ENCODE data around the gene AGA. TPM values are rescaled to one million over a fixed set of nuclear protein-coding genes. Genes with fewer than 3 reads are reported as not detected.

AGA gene
- total and polyA plus RNA-seq, 10 of the 15 experiments (the other 5 are each of a cell fraction or from before 2014, with no cell fraction given), result 17.1 to 37.6 (median 24.5) TPM

DNA sequence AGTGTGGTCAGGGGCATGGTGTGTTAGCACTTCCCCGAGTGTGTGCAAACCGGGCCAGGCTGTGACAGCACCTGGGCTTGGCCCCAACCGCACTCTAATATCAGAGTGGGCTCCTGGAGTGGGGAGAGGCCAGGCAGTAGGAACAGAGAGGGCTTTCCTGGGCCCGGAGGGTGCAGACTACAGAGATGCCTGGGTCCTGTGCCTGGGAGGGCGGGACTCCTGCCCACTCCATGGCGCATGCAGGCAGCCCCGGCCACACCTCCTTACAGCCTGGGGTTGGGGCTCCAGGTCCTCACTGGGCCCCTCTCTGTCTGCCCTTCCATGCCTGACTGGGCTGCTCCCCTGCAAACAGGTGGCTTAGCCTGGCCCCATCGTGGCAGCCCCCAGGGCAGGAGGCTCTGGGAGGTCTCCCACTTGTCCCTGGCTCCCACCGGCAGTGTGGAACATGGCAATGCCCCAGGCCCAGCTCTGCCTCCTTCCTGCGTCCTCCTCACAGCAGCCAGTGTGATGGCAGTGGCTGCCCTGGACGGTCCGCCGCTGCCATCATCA, 60.4 kb downstream of the AGA start:
- no peak for FAIRE-seq
- DNase-seq (ENCODE audit: low read depth, low spot score), result no peak
- Histone ChIP-seq H3K79me2 (ENCODE audit: control insufficient read depth, insufficient read depth, low read length) (no peaks in the 10 kb centered on the region), H4K20me1 (ENCODE audit: control insufficient read depth, insufficient read depth) (no peaks in the 10 kb centered on the region), H3K4me2 (ENCODE audit: control insufficient read depth, insufficient read depth) (no peak overlapping the region), H2AFZ (ENCODE audit: control insufficient read depth, low read depth, low read length) (no peak overlapping the region), H3K9ac (ENCODE audit: control insufficient read depth, insufficient read depth, low read length) (no peak overlapping the region), H3K9me3 (replicated peaks; ENCODE audit: control insufficient read depth, insufficient read depth, low read length) (no peaks in the 10 kb centered on the region), H3K27me3 (replicated peaks in 1 of 2; ENCODE audit: control insufficient read depth in 2 of 2, insufficient read depth in 2 of 2, low read length in 1 of 2) (no peaks in the 10 kb centered on the region), H3K4me1 (ENCODE audit: control insufficient read depth, insufficient read depth, low read length) (no peaks in the 10 kb centered on the region), H3K4me3 (no peak overlapping the region), H3K27ac (ENCODE audit: control insufficient read depth, insufficient read depth) (no peak overlapping the region), H3K36me3 (ENCODE audit: control insufficient read depth in 2 of 2, insufficient read depth in 2 of 2, low read length in 1 of 2) (no peaks in the 10 kb centered on the region)
- POLR2A ChIA-PET, result no interaction called here
- intact Hi-C loops (cut with micrococcal nuclease; ENCODE audit: unreplicated experiment), result no loop called here
- 55% methylated on average over 13 of the region's 13 CpGs for WGBS (ENCODE audit: insufficient coverage, insufficient replicate concordance, low lambda C conversion rate, missing lambda C conversion rate)
- SMC1A ChIA-PET (ENCODE audit: uncharacterized antibody, unreplicated experiment), result no interaction called here
- CTCF ChIA-PET, result no interaction called here
- ATAC-seq, result no peak
- in situ Hi-C loops (cut with MboI), result no loop called here
- BruUV-seq (replicated peaks), result no TSS peak
- RAD21 ChIA-PET (ENCODE audit: unreplicated experiment), result interaction anchor here (0.7 kb wide), 1 partner anchor 1018 kb away, joined by 3 read pairs; no protein-coding TSS in a partner anchor
- no peak for TF ChIP-seq NR2C1 (IDR thresholded peaks at IDR 0.05)
- no peak for TF ChIP-seq GABPA (IDR thresholded peaks at IDR 0.05; ENCODE audit: low read depth)
- no peak for TF ChIP-seq KAT2A (conservative IDR thresholded peaks at IDR 0.05; ENCODE audit: control insufficient read depth, low read depth, low read length)
- no peak for TF ChIP-seq PAX5 (IDR thresholded peaks at IDR 0.05; ENCODE audit: borderline replicate concordance, low read depth, low read length)
- TF ChIP-seq, protein P1, sequence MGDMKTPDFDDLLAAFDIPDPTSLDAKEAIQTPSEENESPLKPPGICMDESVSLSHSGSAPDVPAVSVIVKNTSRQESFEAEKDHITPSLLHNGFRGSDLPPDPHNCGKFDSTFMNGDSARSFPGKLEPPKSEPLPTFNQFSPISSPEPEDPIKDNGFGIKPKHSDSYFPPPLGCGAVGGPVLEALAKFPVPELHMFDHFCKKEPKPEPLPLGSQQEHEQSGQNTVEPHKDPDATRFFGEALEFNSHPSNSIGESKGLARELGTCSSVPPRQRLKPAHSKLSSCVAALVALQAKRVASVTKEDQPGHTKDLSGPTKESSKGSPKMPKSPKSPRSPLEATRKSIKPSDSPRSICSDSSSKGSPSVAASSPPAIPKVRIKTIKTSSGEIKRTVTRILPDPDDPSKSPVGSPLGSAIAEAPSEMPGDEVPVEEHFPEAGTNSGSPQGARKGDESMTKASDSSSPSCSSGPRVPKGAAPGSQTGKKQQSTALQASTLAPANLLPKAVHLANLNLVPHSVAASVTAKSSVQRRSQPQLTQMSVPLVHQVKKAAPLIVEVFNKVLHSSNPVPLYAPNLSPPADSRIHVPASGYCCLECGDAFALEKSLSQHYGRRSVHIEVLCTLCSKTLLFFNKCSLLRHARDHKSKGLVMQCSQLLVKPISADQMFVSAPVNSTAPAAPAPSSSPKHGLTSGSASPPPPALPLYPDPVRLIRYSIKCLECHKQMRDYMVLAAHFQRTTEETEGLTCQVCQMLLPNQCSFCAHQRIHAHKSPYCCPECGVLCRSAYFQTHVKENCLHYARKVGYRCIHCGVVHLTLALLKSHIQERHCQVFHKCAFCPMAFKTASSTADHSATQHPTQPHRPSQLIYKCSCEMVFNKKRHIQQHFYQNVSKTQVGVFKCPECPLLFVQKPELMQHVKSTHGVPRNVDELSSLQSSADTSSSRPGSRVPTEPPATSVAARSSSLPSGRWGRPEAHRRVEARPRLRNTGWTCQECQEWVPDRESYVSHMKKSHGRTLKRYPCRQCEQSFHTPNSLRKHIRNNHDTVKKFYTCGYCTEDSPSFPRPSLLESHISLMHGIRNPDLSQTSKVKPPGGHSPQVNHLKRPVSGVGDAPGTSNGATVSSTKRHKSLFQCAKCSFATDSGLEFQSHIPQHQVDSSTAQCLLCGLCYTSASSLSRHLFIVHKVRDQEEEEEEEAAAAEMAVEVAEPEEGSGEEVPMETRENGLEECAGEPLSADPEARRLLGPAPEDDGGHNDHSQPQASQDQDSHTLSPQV (IDR thresholded peaks at IDR 0.05), result no peak
- TF ChIP-seq, protein P2, sequence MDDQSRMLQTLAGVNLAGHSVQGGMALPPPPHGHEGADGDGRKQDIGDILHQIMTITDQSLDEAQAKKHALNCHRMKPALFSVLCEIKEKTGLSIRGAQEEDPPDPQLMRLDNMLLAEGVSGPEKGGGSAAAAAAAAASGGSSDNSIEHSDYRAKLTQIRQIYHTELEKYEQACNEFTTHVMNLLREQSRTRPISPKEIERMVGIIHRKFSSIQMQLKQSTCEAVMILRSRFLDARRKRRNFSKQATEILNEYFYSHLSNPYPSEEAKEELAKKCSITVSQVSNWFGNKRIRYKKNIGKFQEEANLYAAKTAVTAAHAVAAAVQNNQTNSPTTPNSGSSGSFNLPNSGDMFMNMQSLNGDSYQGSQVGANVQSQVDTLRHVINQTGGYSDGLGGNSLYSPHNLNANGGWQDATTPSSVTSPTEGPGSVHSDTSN (IDR thresholded peaks at IDR 0.05; ENCODE audit: insufficient replicate concordance, low read depth, low read length), result no peak
- TF ChIP-seq ASH2L (IDR thresholded peaks at IDR 0.05; ENCODE audit: borderline replicate concordance, low read depth), result no peak
- TF ChIP-seq SMAD5 (IDR thresholded peaks at IDR 0.05; ENCODE audit: low read depth), result no peak
- TF ChIP-seq CREM (IDR thresholded peaks at IDR 0.05; ENCODE audit: low read depth), result no peak
- no peak for TF ChIP-seq CBX3 (IDR thresholded peaks at IDR 0.05; ENCODE audit: borderline replicate concordance, low read depth)
- TF ChIP-seq, protein P3, sequence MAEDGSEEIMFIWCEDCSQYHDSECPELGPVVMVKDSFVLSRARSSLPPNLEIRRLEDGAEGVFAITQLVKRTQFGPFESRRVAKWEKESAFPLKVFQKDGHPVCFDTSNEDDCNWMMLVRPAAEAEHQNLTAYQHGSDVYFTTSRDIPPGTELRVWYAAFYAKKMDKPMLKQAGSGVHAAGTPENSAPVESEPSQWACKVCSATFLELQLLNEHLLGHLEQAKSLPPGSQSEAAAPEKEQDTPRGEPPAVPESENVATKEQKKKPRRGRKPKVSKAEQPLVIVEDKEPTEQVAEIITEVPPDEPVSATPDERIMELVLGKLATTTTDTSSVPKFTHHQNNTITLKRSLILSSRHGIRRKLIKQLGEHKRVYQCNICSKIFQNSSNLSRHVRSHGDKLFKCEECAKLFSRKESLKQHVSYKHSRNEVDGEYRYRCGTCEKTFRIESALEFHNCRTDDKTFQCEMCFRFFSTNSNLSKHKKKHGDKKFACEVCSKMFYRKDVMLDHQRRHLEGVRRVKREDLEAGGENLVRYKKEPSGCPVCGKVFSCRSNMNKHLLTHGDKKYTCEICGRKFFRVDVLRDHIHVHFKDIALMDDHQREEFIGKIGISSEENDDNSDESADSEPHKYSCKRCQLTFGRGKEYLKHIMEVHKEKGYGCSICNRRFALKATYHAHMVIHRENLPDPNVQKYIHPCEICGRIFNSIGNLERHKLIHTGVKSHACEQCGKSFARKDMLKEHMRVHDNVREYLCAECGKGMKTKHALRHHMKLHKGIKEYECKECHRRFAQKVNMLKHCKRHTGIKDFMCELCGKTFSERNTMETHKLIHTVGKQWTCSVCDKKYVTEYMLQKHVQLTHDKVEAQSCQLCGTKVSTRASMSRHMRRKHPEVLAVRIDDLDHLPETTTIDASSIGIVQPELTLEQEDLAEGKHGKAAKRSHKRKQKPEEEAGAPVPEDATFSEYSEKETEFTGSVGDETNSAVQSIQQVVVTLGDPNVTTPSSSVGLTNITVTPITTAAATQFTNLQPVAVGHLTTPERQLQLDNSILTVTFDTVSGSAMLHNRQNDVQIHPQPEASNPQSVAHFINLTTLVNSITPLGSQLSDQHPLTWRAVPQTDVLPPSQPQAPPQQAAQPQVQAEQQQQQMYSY (CRISPR knock-in tag; IDR thresholded peaks at IDR 0.05), result no peak
- TF ChIP-seq CREB1 (IDR thresholded peaks at IDR 0.05; ENCODE audit: low read depth), result no peak
- TF ChIP-seq, protein P4, sequence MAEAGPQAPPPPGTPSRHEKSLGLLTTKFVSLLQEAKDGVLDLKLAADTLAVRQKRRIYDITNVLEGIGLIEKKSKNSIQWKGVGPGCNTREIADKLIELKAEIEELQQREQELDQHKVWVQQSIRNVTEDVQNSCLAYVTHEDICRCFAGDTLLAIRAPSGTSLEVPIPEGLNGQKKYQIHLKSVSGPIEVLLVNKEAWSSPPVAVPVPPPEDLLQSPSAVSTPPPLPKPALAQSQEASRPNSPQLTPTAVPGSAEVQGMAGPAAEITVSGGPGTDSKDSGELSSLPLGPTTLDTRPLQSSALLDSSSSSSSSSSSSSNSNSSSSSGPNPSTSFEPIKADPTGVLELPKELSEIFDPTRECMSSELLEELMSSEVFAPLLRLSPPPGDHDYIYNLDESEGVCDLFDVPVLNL (IDR thresholded peaks at IDR 0.05; ENCODE audit: low read depth, low read length), result no peak
- no peak for TF ChIP-seq ZZZ3 (IDR thresholded peaks at IDR 0.05; ENCODE audit: control insufficient read depth, insufficient read length, low read depth)
